Lower leg skin (tissue), 3 donors: ENCODE results near the gene MUC2.

Experiments used
- POLR2A ChIP-seq, 2 donors: fragments of 450-650 bp; IDR thresholded peaks; one replicate each; pipeline ENCODE4 v1.6.1; 2016 to 2017; ENCODE audit warnings: antibody characterized with exemption in 2 of 2, mild to moderate bottlenecking in 1 of 2, moderate library complexity in 1 of 2
- TF ChIP-seq, protein P1 (sequence below), 3 donors: fragments of 450-650 bp; IDR thresholded peaks; one replicate each; pipeline ENCODE4 v1.5.1; 2016; ENCODE audit warnings: antibody characterized with exemption in 3 of 3, mild to moderate bottlenecking in 3 of 3, moderate library complexity in 2 of 3

DNA sequence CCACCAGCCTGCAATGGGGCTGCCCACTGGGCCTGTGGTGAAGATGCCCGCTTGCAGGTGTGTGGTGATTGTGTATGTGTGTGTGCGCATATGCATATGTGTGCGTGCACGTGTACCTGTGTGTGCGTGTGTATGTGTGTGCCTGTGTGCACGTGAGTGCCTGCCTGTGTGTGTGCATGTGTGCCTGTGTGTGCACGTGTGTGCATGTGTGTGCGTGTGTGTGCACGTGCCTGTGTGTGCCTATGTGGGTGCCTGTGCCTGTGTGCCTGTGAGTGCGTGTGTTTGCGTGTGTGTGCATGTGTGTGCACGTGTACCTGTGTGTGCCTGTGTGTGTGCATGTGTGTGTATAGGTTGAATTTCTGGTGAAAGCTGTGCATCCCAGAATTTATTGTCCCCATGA, 35.8 kb upstream of the MUC2 start:
- TF ChIP-seq, protein P1, sequence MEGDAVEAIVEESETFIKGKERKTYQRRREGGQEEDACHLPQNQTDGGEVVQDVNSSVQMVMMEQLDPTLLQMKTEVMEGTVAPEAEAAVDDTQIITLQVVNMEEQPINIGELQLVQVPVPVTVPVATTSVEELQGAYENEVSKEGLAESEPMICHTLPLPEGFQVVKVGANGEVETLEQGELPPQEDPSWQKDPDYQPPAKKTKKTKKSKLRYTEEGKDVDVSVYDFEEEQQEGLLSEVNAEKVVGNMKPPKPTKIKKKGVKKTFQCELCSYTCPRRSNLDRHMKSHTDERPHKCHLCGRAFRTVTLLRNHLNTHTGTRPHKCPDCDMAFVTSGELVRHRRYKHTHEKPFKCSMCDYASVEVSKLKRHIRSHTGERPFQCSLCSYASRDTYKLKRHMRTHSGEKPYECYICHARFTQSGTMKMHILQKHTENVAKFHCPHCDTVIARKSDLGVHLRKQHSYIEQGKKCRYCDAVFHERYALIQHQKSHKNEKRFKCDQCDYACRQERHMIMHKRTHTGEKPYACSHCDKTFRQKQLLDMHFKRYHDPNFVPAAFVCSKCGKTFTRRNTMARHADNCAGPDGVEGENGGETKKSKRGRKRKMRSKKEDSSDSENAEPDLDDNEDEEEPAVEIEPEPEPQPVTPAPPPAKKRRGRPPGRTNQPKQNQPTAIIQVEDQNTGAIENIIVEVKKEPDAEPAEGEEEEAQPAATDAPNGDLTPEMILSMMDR (IDR thresholded peaks at IDR 0.05) = no peak
- no peak for TF ChIP-seq POLR2A (IDR thresholded peaks at IDR 0.05)
